ENCODE measurements around the gene CAMK4.

DNA sequence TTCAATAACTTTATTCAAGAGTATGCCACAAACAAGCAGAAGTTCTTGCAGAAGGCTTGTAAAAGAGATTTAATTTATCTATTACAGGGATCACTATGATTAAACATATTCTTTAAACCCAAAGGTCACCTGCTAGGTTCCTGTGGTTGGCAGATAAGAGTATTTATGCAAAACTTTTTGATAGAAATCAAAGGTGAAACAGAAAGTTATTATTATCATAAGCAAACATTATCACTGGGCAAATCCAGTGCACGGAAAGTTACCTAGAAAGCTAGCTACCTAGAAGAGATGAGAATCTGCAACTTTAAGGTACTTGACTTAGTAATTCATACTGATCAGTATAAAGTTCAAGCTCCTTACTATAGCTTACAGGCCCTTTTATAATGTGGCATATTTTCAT, 284.9 kb downstream of the CAMK4 start:
- TF ChIP-seq YY1 (tag by site-specific recombination; IDR thresholded peaks at IDR 0.05) (no peak), ZNF175 (tag by site-specific recombination; IDR thresholded peaks at IDR 0.05) (no peak)
- TF ChIP-seq, protein P1, sequence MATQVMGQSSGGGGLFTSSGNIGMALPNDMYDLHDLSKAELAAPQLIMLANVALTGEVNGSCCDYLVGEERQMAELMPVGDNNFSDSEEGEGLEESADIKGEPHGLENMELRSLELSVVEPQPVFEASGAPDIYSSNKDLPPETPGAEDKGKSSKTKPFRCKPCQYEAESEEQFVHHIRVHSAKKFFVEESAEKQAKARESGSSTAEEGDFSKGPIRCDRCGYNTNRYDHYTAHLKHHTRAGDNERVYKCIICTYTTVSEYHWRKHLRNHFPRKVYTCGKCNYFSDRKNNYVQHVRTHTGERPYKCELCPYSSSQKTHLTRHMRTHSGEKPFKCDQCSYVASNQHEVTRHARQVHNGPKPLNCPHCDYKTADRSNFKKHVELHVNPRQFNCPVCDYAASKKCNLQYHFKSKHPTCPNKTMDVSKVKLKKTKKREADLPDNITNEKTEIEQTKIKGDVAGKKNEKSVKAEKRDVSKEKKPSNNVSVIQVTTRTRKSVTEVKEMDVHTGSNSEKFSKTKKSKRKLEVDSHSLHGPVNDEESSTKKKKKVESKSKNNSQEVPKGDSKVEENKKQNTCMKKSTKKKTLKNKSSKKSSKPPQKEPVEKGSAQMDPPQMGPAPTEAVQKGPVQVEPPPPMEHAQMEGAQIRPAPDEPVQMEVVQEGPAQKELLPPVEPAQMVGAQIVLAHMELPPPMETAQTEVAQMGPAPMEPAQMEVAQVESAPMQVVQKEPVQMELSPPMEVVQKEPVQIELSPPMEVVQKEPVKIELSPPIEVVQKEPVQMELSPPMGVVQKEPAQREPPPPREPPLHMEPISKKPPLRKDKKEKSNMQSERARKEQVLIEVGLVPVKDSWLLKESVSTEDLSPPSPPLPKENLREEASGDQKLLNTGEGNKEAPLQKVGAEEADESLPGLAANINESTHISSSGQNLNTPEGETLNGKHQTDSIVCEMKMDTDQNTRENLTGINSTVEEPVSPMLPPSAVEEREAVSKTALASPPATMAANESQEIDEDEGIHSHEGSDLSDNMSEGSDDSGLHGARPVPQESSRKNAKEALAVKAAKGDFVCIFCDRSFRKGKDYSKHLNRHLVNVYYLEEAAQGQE (tag by site-specific recombination; IDR thresholded peaks at IDR 0.05) = no peak

Measured in HEK293 (cell line).